OCI-LY7 (cell line): Measurements from ENCODE around the gene SETD3.

Experiments
- EZH2phosphoT487 ChIP-seq: fragments of 200-600 bp; sonication (generic); IDR thresholded peaks from 2 replicates; pipeline ENCODE4 v1.6.1; 2018; ENCODE audit warnings: low read depth, borderline replicate concordance, mild to moderate bottlenecking, mixed run types, antibody characterized with exemption, low read length, moderate library complexity, mixed read lengths
- TF ChIP-seq, protein P1 (sequence below): fragments of 200-600 bp; sonication (generic); conservative IDR thresholded peaks from 2 replicates; pipeline ENCODE4 v1.5.1; 2014; ENCODE audit warnings: mild to moderate bottlenecking, antibody characterized with exemption, low read length, moderate library complexity, mixed read lengths

DNA sequence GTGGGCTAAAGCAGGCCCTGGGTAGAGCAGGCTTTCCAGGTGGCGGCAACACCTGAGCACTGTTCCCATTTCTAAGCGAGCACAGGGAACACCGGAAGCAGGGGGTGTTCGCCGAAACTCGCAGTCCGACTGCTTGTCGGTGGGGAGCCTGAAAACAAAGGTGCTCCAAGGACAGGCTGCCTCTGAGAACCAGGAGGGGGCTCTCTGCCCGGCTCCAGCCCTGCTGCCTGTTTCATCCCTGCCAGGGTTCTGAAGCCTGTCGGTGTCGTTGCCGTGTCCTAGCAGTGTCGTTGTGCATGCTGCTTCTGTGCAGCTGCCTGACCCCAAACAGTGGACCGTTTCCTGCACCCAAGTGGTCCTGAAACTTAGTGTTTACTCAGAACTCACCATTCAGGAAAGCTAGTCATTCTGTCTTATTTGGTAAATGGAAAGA is 22.3 kb upstream of the SETD3 start:
- TF ChIP-seq, protein P1, sequence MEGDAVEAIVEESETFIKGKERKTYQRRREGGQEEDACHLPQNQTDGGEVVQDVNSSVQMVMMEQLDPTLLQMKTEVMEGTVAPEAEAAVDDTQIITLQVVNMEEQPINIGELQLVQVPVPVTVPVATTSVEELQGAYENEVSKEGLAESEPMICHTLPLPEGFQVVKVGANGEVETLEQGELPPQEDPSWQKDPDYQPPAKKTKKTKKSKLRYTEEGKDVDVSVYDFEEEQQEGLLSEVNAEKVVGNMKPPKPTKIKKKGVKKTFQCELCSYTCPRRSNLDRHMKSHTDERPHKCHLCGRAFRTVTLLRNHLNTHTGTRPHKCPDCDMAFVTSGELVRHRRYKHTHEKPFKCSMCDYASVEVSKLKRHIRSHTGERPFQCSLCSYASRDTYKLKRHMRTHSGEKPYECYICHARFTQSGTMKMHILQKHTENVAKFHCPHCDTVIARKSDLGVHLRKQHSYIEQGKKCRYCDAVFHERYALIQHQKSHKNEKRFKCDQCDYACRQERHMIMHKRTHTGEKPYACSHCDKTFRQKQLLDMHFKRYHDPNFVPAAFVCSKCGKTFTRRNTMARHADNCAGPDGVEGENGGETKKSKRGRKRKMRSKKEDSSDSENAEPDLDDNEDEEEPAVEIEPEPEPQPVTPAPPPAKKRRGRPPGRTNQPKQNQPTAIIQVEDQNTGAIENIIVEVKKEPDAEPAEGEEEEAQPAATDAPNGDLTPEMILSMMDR = no peak
- TF ChIP-seq EZH2phosphoT487 = no peak
